Gastroesophageal sphincter (tissue), 3 donors: ENCODE data around the gene CCDC171.
"Not testable (repeated sequence)": the region's sequence is repeated elsewhere in the genome, so short reads cannot be mapped to it uniquely, and the experiment has no call there.

Source experiments
- CTCF ChIP-seq, 4 experiments: fragments of 200-600 bp in 2 of 4; fragments of 450-650 bp in 2 of 4; sonication (generic) in 1 of 4; IDR thresholded peaks; one replicate each; pipeline ENCODE4 v1.5.1; 2017 to 2019; ENCODE audit warnings: antibody characterized with exemption in 4 of 4, mild to moderate bottlenecking in 2 of 4, moderate library complexity in 2 of 4
- EP300 ChIP-seq: sonication (generic); formaldehyde crosslinking; IDR thresholded peaks from one replicate; pipeline ENCODE4 v1.6.1; 2017; ENCODE audit warnings: antibody characterized with exemption, mild to moderate bottlenecking
- POLR2AphosphoS5 ChIP-seq: sonication (generic); formaldehyde crosslinking; IDR thresholded peaks from one replicate; pipeline ENCODE4 v1.6.1; 2017; ENCODE audit warnings: antibody characterized with exemption

DNA sequence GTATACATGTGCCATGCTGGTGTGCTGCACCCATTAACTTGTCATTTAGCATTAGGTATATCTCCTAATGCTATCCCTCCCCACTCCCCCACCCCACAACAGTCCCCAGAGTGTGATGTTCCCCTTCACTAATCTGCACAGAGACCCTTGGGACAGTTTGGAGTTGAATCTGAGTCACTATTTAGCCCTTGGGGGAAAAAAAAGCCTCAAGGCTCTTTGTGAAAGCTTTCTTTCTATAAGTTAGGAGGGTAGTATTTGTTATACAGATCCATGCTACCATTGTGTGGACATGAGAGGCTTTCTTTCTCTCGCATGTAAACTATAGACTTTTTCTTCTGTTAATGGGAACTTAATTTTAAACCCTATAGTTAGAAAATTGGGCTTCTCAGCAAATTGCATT lies 40.1 kb downstream of the CCDC171 start:
- not testable (repeated sequence) for TF ChIP-seq CTCF (IDR thresholded peaks at IDR 0.05); POLR2AphosphoS5; EP300
